Cardiac muscle cell (in vitro differentiated cells and primary cell): ENCODE results near the gene DMRT1. TPM values are rescaled to one million over a fixed set of nuclear protein-coding genes. Genes with fewer than 3 reads are reported as not detected.
A peak's percentile ranks its signal among the peaks of the same experiment; 100 is the strongest.

Experiments
- DNase-seq, 2 donors: peaks; one replicate each; pipeline versions ENCODE4 v3.0.0 to v3.0.0-alpha.2; 2010 to 2017; ENCODE audit warnings: low read depth in 1 of 2, low spot score in 1 of 2
- H3K27ac ChIP-seq: fragments of 200-600 bp; sonication (generic); 2 replicates; pipeline ENCODE4 v1.5.1; 2016
- H3K27me3 ChIP-seq: fragments of 200-600 bp; sonication (generic); 2 replicates; pipeline ENCODE4 v1.6.0; 2016; ENCODE audit warnings: control low read depth
- H3K36me3 ChIP-seq: fragments of 200-600 bp; sonication (generic); 2 replicates; pipeline ENCODE4 v1.5.1; 2016; ENCODE audit warnings: control low read depth
- H3K4me1 ChIP-seq: fragments of 200-600 bp; sonication (generic); 2 replicates; pipeline ENCODE4 v1.8.1; 2017; ENCODE audit warnings: low read depth, mild to moderate bottlenecking, mixed run types
- H3K4me3 ChIP-seq: fragments of 200-600 bp; sonication (generic); 2 replicates; pipeline ENCODE4 v1.5.1; 2016; ENCODE audit warnings: mild to moderate bottlenecking
- H3K9me3 ChIP-seq: fragments of 200-600 bp; sonication (generic); 2 replicates; pipeline ENCODE4 v1.5.1; 2017; ENCODE audit warnings: low read depth, mild to moderate bottlenecking, control low read depth
- polyA plus RNA-seq: library from polyadenylated mRNA; unstranded; fragments of >200 nt; fragmentation: Nextera tagmentation; extraction: Ambion mirVana; gene quantifications from 2 replicates; pipeline ENCODE4 v1.2.1, GENCODE V29; 2016
- total RNA-seq: library from RNA; depleted of rRNA; stranded (reverse); fragments of >200 nt; gene quantifications from 2 replicates; pipeline ENCODE4 v1.2.3, GENCODE V29; 2016
- TF ChIP-seq, protein P1 (sequence below): IDR thresholded peaks from 2 replicates; pipeline ENCODE4 v1.5.1; 2012; ENCODE audit warnings: low read depth, mild to moderate bottlenecking, low read length

The DMRT1 gene
- not detected in 2 replicates for total RNA-seq
- not detected in 2 replicates for polyA plus RNA-seq

DNA sequence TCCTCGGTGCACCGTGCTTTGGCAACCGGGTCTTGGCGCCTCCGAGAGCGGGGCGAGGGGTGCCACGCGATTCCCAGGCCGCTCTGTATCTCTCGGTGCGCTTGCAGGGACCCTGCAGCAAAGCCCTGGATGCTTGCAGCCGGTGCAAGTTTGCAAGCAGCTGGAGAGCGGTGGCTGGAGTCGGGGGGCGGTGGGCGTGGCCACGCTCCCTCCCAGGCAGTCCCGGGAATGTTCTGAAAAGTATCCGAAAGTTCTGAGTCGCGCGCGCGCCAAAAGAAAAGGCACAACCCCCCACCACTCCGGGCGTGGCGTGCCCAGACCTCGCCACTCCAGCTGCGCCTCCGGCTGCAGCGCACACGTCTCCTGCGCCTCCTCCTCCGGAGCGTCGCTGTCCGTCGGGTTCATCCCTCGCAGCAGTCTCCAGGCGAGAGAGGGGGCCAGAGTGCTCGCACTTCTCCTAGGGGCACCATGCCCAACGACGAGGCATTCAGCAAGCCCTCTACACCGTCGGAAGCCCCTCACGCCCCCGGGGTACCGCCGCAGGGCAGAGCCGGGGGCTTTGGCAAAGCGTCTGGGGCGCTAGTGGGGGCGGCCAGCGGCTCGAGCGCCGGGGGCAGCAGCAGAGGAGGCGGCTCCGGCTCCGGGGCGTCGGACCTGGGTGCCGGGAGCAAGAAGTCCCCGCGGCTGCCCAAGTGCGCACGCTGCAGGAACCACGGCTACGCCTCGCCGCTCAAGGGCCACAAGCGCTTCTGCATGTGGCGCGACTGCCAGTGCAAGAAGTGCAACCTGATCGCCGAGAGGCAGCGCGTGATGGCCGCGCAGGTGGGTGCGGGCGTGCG, at the start of gene DMRT1:
TSS of gene DMRT1 (plus strand) at position 327 of the 839 bp plus-strand sequence. CDS start at position 469, 142 bp downstream.
- TF ChIP-seq, protein P1, sequence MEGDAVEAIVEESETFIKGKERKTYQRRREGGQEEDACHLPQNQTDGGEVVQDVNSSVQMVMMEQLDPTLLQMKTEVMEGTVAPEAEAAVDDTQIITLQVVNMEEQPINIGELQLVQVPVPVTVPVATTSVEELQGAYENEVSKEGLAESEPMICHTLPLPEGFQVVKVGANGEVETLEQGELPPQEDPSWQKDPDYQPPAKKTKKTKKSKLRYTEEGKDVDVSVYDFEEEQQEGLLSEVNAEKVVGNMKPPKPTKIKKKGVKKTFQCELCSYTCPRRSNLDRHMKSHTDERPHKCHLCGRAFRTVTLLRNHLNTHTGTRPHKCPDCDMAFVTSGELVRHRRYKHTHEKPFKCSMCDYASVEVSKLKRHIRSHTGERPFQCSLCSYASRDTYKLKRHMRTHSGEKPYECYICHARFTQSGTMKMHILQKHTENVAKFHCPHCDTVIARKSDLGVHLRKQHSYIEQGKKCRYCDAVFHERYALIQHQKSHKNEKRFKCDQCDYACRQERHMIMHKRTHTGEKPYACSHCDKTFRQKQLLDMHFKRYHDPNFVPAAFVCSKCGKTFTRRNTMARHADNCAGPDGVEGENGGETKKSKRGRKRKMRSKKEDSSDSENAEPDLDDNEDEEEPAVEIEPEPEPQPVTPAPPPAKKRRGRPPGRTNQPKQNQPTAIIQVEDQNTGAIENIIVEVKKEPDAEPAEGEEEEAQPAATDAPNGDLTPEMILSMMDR = no peak
- no peak for DNase-seq

GRCh38 chr9:792331-793260, 48.9 kb upstream of the DMRT1 start:
- peak in 1 of 2 donors; percentile 51 for DNase-seq
- no peak overlapping the region for H3K4me3 ChIP-seq
- H3K9me3 ChIP-seq = no peaks in the 10 kb centered on the region
- H3K27me3 ChIP-seq = no peaks in the 10 kb centered on the region
- TF ChIP-seq, protein P1 = no peak
- H3K36me3 ChIP-seq = no peaks in the 10 kb centered on the region
- no peak overlapping the region for H3K27ac ChIP-seq
- no peaks in the 10 kb centered on the region for H3K4me1 ChIP-seq

More for the DNA sequence above, at the start of gene DMRT1:
- Histone ChIP-seq H3K4me1 (no peaks in the 10 kb centered on the region), H3K9me3 (no peaks in the 10 kb centered on the region), H3K27me3 (peaks cover 100% of the 10 kb centered on the region), H3K4me3 (no peak within 1 kb of the TSS), H3K36me3 (no peaks in the 10 kb centered on the region), H3K27ac (no peak within 1 kb of the TSS)

GRCh38 chr9:794386-794785, 47.1 kb upstream of the DMRT1 start:
- TF ChIP-seq, protein P1 = no peak
- Histone ChIP-seq H3K27ac (no peak overlapping the region), H3K4me3 (no peak overlapping the region), H3K4me1 (no peaks in the 10 kb centered on the region), H3K36me3 (no peaks in the 10 kb centered on the region), H3K9me3 (no peaks in the 10 kb centered on the region), H3K27me3 (no peaks in the 10 kb centered on the region)
- no peak for DNase-seq

- TF ChIP-seq, protein P1 = no peak
- no peak for DNase-seq
- Histone ChIP-seq H3K4me1 (no peaks in the 10 kb centered on the region), H3K36me3 (no peaks in the 10 kb centered on the region), H3K27ac (no peak overlapping the region), H3K27me3 (no peaks in the 10 kb centered on the region), H3K9me3 (no peaks in the 10 kb centered on the region), H3K4me3 (no peak overlapping the region)
Observed at GRCh38 chr9:795869-796268, 45.6 kb upstream of the DMRT1 start.

- Histone ChIP-seq H3K27ac (no peak overlapping the region), H3K4me3 (no peak overlapping the region), H3K9me3 (no peaks in the 10 kb centered on the region), H3K36me3 (no peaks in the 10 kb centered on the region), H3K4me1 (no peaks in the 10 kb centered on the region), H3K27me3 (no peaks in the 10 kb centered on the region)
- peak in 1 of 2 donors; percentile 5 for DNase-seq
- TF ChIP-seq, protein P1 = no peak
Observed at GRCh38 chr9:800591-801150, 40.8 kb upstream of the DMRT1 start.
